NK-92 (cell line): ENCODE measurements around the gene CDKAL1.

Source experiments
- DNase-seq: peaks from one replicate; lab custom pipeline; 2025; ENCODE audit not compliant: unreplicated experiment; lab: John Stamatoyannopoulos, UW

CDKAL1 gene

DNA sequence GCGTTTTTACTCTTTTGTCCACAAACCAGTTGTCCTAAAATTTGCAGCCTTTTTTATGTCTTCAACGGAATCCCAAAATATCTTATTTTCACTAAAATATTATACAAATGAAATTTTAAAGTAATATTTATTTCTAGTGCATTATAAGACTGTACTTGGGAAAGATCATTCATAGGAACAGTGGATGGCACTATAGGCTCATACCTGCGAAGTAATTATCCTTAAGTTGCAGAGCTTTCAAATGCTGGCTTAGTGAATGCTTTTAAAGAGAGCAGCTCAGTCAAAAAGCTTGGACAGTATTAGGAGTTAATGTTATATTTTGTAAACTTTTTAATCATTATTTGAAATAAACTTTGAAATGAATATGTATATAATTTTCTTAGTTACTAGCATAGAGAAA lies 254.9 kb downstream of the CDKAL1 start:
- DNase-seq: no peak

DNA sequence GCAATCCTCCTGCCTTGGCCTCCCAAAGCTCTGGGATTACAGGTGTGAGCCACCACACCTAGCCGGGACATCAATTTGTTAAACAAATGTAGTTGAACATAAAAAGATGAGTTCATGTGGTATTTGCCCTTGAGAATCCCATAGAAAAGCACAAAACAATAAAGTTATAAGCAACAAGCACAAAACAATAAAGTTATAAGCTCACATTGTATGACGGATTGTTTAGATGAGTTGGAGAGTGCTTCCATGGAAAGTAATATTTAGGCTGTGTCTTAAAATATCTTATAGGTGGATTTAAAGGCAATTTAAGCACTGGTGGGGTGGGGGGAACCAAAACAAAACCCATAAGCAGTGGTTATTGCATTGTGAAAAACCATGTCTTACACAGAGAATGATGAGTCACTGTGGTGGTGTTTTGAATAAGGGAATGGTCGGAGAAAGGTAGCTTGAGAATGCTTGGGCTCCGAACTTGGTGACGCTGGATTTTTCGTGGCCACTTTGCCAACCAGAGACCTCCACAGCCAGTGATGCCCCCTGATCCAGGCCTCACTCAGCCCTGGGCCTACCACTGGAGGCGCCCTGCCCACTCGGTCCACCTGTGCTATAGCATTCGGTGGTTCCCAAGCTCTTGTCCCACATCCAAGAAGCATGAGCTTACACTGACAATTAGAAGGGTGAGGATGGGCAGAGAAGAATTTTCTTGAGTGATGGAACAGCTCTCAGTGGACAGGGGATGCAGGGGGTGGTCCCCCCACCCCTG lies 256.0 kb downstream of the CDKAL1 start:
- DNase-seq: no peak

DNA sequence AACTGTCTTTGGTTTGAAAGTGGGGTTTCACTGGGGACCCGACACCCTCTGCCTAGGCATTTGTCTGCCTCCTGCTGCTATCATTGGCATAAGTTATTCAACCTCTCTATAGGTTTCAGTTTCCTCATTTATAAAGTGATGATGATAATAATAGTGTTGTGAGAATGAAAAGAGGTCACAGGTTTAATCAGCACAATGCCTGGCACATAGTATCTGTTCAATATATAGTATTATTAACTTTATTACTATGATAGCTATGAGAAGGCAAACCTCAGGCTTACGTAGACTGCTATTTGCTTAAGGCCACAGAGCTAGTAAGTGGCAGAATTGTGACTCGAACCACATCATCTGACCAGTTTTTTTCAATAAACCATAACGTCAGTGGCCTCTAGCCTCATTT lies 256.8 kb downstream of the CDKAL1 start:
- DNase-seq: no peak

- DNase-seq: no peak
Measured at GRCh38 chr6:20791944-20792343, 257.7 kb downstream of the CDKAL1 start.

- DNase-seq: no peak
Measured at GRCh38 chr6:20793174-20793573, 258.9 kb downstream of the CDKAL1 start.

DNA sequence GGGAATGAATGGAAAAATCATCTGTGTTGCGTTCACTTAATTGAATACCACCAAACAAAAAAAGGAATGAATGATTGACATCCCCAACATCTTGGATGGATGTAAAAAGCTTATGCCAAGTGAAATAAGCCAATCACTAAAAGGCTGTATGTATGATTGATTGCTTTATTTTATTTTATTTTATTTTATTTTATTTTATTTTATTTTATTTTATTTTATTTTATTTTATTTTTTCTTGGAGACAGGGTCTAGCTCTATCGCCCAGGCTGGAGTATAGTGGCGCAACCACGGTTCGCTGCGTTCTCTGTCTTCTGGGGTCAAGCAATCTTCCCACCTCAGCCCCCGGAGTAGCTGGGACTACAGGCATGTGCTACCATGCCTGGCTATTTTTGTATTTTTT lies 263.3 kb downstream of the CDKAL1 start:
- no peak for DNase-seq

DNA sequence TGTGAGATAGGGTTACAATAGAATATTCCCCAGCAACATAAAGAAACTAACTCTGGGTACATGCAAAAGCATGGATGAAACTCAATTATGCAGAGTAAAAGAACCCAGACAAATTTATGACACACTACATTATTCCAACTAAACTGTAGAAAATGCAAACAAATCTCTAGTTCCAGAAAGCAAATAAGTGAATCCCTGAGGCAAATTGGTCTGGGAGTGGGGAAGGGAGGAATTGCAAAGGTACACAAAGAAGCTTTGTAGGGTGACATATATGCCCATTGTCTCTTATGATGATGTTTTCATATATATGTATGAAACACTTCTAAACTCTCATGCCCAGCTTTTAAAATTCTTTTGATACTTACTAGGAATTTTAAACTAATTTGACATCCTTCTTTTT lies 266.0 kb downstream of the CDKAL1 start:
- no peak for DNase-seq

GRCh38 chr6:20800653-20801052 lies 266.4 kb downstream of the CDKAL1 start:
- no peak for DNase-seq

DNA sequence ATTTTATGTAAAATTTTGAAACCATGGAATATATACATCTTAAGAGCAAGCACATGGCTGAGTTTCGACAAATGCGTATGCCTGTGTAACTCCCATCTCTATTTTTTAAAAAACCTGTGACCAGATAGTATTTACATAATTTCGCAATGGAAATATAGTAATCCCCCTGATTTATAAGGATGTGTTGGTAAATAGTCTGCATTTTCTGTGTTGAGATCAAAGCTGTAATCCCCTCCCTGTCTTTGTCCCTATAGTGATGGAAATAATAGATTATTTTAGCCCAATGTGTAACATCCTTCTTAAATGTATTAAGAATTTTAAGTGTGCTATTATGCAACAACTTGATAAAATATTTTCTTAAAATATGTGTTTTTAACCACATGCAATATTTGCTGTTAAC lies 267.3 kb downstream of the CDKAL1 start:
- DNase-seq: no peak

GRCh38 chr6:20802596-20802995 lies 268.3 kb downstream of the CDKAL1 start:
- no peak for DNase-seq

DNA sequence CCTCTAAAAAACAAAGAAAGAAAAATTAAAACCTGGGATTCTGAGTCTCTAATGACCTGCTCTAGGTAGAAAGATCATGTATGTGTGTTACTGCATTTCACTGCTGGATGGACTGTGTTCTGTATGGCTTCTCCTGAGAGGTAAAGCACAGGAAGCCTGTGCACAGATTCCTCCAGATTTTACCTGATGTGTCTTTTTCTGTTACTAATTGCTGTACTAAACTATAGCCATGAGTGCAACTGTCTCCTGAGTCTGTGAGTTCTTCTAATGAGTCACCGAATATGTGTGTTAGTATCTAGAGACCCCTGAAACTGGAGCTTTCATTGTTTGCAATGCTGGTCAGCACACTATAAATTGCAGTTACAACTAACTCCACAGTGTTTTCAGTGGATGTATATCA lies 270.8 kb downstream of the CDKAL1 start:
- DNase-seq: no peak

GRCh38 chr6:20806669-20807068 lies 272.4 kb downstream of the CDKAL1 start:
- DNase-seq: no peak

DNA sequence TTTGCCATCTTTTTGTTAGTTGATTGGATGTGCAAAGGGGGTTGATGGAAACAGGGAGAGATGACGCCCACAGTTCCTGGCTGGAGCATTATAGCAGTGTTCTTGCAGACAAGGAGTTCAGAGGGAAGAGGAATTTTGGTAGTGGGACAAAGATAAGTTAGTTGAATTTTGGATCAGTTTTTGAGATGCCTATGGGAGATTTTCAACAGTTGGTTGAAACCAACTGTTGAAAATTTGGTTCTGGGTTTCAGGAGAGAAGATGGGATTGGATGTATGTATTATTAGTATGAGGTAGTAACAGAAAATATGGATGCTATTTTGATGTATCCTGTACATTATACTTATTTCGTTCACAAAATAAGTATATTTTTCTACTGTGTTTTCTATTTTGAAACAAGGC lies 274.2 kb downstream of the CDKAL1 start:
- DNase-seq: no peak

DNA sequence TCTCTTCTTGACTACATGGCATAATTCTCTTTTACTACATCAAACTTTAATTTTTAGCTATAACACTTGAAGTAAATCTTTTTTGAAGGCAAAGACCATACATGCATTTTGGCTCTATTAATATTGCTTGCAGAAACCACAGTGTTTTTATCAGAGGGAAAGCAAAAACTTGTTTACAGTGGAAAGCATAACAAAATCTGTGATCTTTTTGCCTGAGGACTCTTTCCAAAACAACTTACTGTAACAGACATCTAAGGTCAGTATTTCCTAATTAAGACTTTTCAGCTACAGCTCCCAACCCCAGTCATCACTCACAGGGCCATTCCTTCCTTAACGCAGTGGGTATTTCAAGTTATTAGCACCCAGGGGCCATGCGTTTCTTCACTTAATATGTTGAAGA lies 274.7 kb downstream of the CDKAL1 start:
- DNase-seq: no peak

DNA sequence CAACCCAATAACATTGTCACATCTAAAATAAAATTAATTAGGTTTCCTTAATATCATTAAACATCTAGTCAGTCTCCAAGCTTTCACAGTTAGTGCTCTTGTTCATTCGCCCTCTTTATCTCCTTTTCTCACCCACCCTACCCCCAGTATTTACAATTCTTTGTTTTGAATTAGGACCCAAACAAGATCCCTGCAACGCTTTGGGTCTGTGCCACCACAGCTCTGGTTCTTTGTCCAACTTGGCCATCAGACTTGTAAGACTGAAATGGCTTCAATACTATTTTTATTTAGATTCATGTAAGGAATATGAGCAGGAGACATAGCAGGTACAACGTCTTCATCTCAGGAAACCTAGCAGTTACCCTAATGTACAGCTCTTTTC lies 276.5 kb downstream of the CDKAL1 start:
- no peak for DNase-seq

DNA sequence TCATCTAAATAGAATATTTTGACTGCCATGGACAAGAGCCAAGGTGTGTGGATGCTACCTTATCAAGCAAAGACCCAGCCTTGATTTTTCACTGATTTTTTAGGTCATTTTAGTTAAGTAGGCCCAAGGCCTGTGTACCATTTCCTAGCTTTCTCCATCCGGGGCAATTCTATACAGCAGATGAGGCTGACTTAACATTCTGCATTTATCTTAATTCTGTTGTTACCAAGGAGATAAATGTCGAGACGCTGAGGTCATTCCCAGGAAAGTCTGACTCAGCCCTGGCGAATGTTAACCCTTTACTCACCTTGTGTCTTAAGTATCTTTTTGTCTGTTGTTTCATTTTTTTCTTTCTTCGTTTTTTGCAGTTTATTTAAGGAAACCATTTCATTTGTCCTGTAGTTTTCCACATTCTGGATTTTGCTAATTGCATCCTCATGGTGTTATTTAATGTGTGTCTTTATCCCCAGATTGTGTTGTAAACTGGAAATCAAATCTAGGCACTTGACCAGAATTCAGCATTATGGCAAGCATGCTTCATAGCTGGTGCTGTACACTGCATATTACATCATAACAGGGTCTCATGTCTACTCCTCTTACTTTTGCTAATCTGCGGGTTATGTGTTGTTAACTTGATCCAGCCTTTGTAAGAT lies 277.0 kb downstream of the CDKAL1 start:
- DNase-seq: no peak

DNA sequence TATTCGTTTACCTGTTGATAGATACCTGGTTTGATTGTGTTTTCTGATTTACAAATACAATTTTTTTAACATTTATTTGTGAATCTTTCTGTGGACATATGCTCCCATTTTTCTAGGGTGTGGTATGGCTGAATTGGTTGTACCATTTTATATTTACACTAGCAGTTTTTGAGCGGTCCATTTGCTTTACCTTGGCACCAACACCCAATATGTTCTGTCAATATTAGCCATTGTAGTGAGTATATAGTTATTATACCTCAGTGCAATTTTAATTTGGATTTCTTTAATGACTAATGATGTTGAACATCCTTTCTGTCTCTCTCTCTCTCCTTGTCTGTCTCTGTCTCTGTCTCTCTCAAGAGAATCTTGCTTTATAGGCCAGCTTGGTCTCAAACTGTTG lies 278.5 kb downstream of the CDKAL1 start:
- no peak for DNase-seq

- DNase-seq: no peak
Measured at GRCh38 chr6:20814494-20814893, 280.2 kb downstream of the CDKAL1 start.

GRCh38 chr6:20816126-20816525 lies 281.9 kb downstream of the CDKAL1 start:
- DNase-seq: no peak

DNA sequence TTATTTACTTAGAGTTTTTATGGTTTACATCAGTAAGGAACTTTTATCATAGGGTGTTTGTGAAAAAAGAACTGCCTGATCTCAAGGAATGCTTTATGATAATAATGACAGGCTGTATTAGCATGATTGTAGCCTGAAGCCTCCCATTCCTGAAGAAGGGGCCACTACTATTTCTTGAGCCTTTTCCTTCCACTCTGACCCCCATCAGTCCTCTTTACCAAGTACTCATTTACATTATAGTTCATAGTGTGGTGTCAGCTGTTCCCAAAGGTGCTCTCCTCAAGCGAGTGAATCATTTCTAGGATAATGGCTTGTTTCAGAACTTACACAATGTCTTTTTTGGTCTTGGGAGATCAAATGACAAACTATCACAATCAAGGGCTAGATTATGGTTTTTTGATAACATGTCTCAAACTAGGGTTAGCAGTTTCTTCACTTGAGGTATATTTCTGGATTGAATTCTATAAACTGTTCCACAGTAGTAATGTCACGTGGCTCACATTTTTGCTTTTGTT lies 283.6 kb downstream of the CDKAL1 start:
- no peak for DNase-seq

DNA sequence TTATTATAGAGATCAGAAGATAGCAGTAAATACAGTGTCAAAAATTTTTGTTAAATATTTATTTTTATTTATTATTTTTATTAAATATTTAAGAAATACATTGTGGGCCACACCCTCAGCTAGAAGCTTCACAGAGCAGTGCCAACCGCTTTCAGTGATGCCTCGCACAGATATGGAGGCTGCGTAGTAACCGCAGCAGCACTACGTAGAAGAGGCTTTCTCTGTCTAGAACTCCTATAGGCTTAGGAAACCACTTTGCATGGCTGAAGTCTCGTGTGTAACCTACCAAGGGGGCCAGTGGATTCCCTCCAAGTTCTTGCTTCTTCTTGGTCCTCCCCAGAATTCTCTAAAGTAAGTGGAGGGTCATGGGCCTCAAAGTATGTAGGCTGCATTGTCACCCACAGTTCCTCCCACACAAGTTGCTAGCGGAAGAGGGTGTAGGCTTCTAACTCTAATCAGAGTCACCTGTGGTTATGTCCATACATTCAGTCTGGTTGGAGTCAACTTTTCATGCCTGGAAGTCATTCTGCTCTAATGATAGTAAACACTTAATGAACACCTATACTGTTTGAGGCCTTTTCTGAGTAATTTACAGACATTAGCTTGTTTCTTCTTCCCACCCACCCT lies 285.6 kb downstream of the CDKAL1 start:
- DNase-seq: no peak

- no peak for DNase-seq
Measured at GRCh38 chr6:20826378-20826777, 292.1 kb downstream of the CDKAL1 start.
